Ishikawa (cell line): Measurements from ENCODE around the gene MACROD2.

Source experiments
- CEBPB ChIP-seq: IDR thresholded peaks from 2 replicates; pipeline ENCODE4 v1.6.1; 2012
- CREB1 ChIP-seq: IDR thresholded peaks from 2 replicates; pipeline ENCODE4 v1.6.1; 2012; ENCODE audit warnings: low read depth
- EGR1 ChIP-seq: IDR thresholded peaks from 2 replicates; pipeline ENCODE4 v1.6.1; 2012
- EP300 ChIP-seq: IDR thresholded peaks from 2 replicates; pipeline ENCODE4 v1.6.1; 2012; ENCODE audit warnings: borderline replicate concordance
- FOXM1 ChIP-seq: IDR thresholded peaks from 2 replicates; pipeline ENCODE4 v1.6.1; 2012; ENCODE audit warnings: low read depth, borderline replicate concordance
- MAX ChIP-seq: IDR thresholded peaks from 2 replicates; pipeline ENCODE4 v1.6.1; 2012
- NFIC ChIP-seq: IDR thresholded peaks from 2 replicates; pipeline ENCODE4 v1.6.1; 2012
- RAD21 ChIP-seq: IDR thresholded peaks from 2 replicates; pipeline ENCODE4 v1.6.1; 2012; ENCODE audit warnings: low read depth
- REST ChIP-seq: IDR thresholded peaks from 2 replicates; pipeline ENCODE4 v1.6.1; 2012; ENCODE audit warnings: low read depth, mild to moderate bottlenecking
- TAF1 ChIP-seq: IDR thresholded peaks from 2 replicates; pipeline ENCODE4 v1.6.1; 2012; ENCODE audit warnings: low read depth, mild to moderate bottlenecking
- TCF12 ChIP-seq: IDR thresholded peaks from 2 replicates; pipeline ENCODE4 v1.6.1; 2012; ENCODE audit warnings: low read depth
- TEAD4 ChIP-seq: IDR thresholded peaks from 2 replicates; pipeline ENCODE4 v1.6.1; 2012
- USF1 ChIP-seq: IDR thresholded peaks from 2 replicates; pipeline ENCODE4 v1.6.1; 2012
- YY1 ChIP-seq: IDR thresholded peaks from 2 replicates; pipeline ENCODE4 v1.6.1; 2012; ENCODE audit warnings: low read depth
- ZBTB7A ChIP-seq: IDR thresholded peaks from 2 replicates; pipeline ENCODE4 v1.6.1; 2012; ENCODE audit warnings: low read depth

The MACROD2 gene

GRCh38 chr20:14666696-14667095 lies 671.4 kb downstream of the MACROD2 start:
- TF ChIP-seq TEAD4 (no peak), REST (no peak), CREB1 (no peak), TCF12 (no peak), MAX (no peak), USF1 (no peak), ZBTB7A (no peak), EGR1 (no peak), FOXM1 (no peak), TAF1 (no peak)

GRCh38 chr20:14667226-14667625 lies 671.9 kb downstream of the MACROD2 start:
- TF ChIP-seq ZBTB7A (no peak), MAX (no peak), FOXM1 (no peak), USF1 (no peak), TEAD4 (no peak), TAF1 (no peak), EP300 (no peak), EGR1 (no peak), NFIC (no peak), CEBPB (no peak), YY1 (no peak), CREB1 (no peak)

- TF ChIP-seq TAF1 (no peak), ZBTB7A (no peak), NFIC (no peak), REST (no peak), TCF12 (no peak), CEBPB (no peak), EGR1 (no peak), YY1 (no peak)
These were observed 676.8 kb downstream of the MACROD2 start for GRCh38 chr20:14672066-14672465.

- TF ChIP-seq REST (no peak), RAD21 (no peak), CEBPB (no peak), EGR1 (no peak), FOXM1 (no peak), EP300 (no peak), YY1 (no peak), NFIC (no peak), ZBTB7A (no peak), TAF1 (no peak), MAX (no peak), TEAD4 (no peak), CREB1 (no peak), USF1 (no peak), TCF12 (no peak)
These were observed 677.8 kb downstream of the MACROD2 start for GRCh38 chr20:14673164-14673563.
